Measurements from ENCODE around the gene RHOXF2B.
"Not testable (repeated sequence)": the region's sequence is repeated elsewhere in the genome, so short reads cannot be mapped to it uniquely, and the experiment has no call there.

DNA sequence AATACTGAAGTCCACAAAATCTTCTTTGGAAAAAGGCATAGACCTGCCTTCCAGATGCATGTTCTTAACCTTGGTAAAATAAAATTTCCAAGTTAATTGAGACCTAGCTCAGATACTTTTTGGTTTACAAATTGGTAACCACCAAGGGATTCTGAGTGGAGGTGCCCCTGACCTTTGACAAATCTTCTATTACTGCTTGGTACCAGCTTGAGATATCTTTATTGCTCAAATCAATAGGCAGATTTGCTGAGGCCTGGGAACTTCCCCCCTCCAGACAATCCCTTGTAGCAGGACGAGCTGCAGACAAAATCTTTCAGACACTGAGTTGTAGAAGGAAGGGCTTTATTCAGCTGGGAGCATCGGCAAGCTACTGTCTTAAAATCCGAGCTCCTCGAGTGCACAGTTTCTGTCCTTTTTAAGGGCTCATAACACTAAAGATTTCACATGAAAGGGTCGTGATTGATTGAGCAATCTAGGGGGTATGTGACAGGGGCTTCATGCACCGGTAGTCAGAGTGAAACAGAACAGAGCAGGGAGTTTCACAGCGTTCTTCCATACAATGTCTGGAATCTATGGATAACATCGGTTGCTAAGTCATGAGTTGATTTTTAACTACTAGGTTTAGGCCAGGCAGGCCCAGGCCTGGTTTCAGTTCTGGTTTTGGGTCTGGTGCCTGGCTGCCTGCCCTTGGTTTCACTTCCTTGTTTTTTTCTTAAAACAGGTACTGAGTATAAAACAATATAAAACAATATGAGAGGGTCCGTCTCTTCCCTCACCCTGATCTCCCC, 41.8 kb downstream of the RHOXF2B start:
- TF ChIP-seq, protein P1, sequence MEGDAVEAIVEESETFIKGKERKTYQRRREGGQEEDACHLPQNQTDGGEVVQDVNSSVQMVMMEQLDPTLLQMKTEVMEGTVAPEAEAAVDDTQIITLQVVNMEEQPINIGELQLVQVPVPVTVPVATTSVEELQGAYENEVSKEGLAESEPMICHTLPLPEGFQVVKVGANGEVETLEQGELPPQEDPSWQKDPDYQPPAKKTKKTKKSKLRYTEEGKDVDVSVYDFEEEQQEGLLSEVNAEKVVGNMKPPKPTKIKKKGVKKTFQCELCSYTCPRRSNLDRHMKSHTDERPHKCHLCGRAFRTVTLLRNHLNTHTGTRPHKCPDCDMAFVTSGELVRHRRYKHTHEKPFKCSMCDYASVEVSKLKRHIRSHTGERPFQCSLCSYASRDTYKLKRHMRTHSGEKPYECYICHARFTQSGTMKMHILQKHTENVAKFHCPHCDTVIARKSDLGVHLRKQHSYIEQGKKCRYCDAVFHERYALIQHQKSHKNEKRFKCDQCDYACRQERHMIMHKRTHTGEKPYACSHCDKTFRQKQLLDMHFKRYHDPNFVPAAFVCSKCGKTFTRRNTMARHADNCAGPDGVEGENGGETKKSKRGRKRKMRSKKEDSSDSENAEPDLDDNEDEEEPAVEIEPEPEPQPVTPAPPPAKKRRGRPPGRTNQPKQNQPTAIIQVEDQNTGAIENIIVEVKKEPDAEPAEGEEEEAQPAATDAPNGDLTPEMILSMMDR (conservative IDR thresholded peaks at IDR 0.05; ENCODE audit: low read depth in 2 of 2) = not testable (repeated sequence)
- not testable (repeated sequence) for TF ChIP-seq ETS1 (IDR thresholded peaks at IDR 0.05)

Measured in GM23338 (cell line).